HL-60 (cell line): ENCODE data around the gene RPS19.

Experiments
- POLR2AphosphoS5 ChIP-seq: IDR thresholded peaks from 2 replicates; pipeline ENCODE4 v1.6.1; 2012; ENCODE audit warnings: low read depth
- TF ChIP-seq, protein P1 (sequence below): IDR thresholded peaks from one replicate; pipeline ENCODE4 v1.5.1; 2011; ENCODE audit warnings: low read length, control low read depth, inconsistent platforms; ENCODE audit not compliant: insufficient read depth
- TF ChIP-seq, protein P2 (sequence below): IDR thresholded peaks from 2 replicates; pipeline ENCODE4 v1.6.1; 2012; ENCODE audit warnings: low read depth; ENCODE audit not compliant: insufficient replicate concordance

DNA sequence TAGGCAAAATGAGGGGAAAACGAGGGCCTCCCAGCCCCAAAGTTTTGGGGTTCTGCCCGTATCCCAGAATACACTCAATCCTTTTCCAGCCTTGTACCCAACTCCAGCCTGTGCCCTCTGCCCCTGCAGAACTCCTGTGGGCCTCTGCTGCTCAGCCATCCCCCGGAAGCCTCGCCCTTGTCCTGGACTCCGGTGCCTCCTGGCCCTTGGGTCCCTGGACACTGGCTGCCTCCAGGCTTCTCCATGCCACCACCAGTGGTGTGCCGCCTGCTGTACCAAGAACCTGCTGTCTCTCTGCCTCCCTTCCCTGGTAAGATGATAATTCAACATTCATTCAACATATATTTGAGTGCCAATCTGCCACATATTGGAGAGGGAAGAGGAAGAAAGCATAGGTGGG is 11.4 kb upstream of the RPS19 start:
- TF ChIP-seq, protein P1, sequence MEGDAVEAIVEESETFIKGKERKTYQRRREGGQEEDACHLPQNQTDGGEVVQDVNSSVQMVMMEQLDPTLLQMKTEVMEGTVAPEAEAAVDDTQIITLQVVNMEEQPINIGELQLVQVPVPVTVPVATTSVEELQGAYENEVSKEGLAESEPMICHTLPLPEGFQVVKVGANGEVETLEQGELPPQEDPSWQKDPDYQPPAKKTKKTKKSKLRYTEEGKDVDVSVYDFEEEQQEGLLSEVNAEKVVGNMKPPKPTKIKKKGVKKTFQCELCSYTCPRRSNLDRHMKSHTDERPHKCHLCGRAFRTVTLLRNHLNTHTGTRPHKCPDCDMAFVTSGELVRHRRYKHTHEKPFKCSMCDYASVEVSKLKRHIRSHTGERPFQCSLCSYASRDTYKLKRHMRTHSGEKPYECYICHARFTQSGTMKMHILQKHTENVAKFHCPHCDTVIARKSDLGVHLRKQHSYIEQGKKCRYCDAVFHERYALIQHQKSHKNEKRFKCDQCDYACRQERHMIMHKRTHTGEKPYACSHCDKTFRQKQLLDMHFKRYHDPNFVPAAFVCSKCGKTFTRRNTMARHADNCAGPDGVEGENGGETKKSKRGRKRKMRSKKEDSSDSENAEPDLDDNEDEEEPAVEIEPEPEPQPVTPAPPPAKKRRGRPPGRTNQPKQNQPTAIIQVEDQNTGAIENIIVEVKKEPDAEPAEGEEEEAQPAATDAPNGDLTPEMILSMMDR = no peak
- TF ChIP-seq POLR2AphosphoS5 = no peak
- TF ChIP-seq, protein P2, sequence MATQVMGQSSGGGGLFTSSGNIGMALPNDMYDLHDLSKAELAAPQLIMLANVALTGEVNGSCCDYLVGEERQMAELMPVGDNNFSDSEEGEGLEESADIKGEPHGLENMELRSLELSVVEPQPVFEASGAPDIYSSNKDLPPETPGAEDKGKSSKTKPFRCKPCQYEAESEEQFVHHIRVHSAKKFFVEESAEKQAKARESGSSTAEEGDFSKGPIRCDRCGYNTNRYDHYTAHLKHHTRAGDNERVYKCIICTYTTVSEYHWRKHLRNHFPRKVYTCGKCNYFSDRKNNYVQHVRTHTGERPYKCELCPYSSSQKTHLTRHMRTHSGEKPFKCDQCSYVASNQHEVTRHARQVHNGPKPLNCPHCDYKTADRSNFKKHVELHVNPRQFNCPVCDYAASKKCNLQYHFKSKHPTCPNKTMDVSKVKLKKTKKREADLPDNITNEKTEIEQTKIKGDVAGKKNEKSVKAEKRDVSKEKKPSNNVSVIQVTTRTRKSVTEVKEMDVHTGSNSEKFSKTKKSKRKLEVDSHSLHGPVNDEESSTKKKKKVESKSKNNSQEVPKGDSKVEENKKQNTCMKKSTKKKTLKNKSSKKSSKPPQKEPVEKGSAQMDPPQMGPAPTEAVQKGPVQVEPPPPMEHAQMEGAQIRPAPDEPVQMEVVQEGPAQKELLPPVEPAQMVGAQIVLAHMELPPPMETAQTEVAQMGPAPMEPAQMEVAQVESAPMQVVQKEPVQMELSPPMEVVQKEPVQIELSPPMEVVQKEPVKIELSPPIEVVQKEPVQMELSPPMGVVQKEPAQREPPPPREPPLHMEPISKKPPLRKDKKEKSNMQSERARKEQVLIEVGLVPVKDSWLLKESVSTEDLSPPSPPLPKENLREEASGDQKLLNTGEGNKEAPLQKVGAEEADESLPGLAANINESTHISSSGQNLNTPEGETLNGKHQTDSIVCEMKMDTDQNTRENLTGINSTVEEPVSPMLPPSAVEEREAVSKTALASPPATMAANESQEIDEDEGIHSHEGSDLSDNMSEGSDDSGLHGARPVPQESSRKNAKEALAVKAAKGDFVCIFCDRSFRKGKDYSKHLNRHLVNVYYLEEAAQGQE = no peak
